Adipose tissue (tissue), 3 donors: ENCODE measurements around the gene SH3RF3. TPM values are rescaled to one million over a fixed set of nuclear protein-coding genes. Genes with fewer than 3 reads are reported as not detected.

ENCODE experiments used
- H3K27ac ChIP-seq: one replicate; pipeline ENCODE4 v1.5.1; 2013; ENCODE audit warnings: low read depth, low read length
- WGBS, 3 donors: extraction: QIAGEN DNeasy Blood & Tissue Kit; methylation state at CpG; one replicate each; pipeline ENCODE4 v1.1.7; 2013; 5-methylcytosine and 5-hydroxymethylcytosine counted together
- polyA plus RNA-seq, 3 donors: library from polyadenylated mRNA; stranded (reverse); fragments of 200-250 nt; gene quantifications; one replicate each; pipeline ENCODE4 v1.2.3, GENCODE V29; 2013
- donor health status: healthy with polysubstance abuse.
- donor health status: Bipolar disorder and iron deficiency.
- donor health status: healthy.

Gene SH3RF3
- polyA plus RNA-seq, 3 donors: 1.2 to 6.5 (median 5.4) TPM

DNA sequence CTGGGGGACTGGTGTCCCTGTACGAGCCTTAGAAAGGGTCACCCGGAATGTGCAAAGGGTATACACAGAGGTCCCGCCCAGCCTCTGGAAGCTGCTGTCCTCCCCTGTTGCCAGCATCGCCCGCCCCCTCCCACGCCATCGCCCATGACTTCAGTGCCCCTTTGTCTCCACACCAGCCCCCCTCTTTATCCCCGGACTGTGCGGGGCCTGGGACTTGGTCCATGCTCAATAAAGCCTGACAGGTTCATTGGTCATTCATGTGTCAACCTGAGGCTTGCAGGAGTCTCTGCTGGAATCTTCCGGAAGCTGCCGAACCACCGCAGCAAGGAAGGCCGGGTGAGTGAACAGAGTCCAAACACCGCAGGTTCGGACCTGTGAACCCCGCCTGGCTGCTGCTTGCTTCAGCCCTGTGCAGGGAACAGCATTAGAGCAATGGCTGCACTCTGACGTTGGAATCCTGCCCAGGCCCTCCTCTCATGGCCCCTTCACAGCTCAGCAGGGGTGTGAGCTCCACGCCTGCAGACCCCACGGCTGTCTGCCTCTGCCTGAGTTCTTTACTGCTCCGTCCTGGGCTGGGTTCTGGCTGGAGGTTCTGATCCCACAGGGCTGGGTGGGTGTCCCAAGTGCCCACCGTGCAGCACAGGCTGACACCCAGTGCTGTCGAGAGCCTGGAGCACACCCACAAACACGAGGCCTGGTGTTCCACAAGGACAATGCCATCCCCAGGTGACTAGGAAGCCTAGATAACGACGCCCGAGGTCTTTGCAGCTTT lies 388.3 kb downstream of the SH3RF3 start:
- 84 to 91% (median 90%) methylated on average over 26 of the region's 26 CpGs for WGBS, 3 donors

DNA sequence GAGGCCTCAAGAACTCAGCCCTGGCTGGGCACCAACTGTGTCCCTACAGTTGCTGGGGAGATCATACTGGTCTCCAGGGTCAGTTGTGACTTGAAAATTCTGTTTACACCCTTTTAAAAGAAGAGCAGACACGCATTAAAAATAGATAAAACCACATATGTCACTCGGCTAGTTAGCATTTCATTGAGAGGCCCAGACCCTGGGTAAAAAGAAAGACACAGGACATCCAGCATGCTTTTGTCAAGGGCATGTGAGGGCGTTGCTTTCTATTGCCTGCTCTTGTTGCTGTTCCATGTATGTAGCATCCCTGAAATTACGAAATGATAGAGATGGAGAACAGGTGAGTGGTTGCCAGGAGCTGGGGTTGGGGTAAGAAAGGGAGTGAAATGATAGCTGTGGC lies 390.5 kb downstream of the SH3RF3 start:
- WGBS, 3 donors: 81 to 93% (median 91%) methylated on average over 4 of the region's 4 CpGs
- H3K27ac ChIP-seq: no peak overlapping the region

More for the DNA sequence above, 388.3 kb downstream of the SH3RF3 start:
- H3K27ac ChIP-seq: no peak overlapping the region

DNA sequence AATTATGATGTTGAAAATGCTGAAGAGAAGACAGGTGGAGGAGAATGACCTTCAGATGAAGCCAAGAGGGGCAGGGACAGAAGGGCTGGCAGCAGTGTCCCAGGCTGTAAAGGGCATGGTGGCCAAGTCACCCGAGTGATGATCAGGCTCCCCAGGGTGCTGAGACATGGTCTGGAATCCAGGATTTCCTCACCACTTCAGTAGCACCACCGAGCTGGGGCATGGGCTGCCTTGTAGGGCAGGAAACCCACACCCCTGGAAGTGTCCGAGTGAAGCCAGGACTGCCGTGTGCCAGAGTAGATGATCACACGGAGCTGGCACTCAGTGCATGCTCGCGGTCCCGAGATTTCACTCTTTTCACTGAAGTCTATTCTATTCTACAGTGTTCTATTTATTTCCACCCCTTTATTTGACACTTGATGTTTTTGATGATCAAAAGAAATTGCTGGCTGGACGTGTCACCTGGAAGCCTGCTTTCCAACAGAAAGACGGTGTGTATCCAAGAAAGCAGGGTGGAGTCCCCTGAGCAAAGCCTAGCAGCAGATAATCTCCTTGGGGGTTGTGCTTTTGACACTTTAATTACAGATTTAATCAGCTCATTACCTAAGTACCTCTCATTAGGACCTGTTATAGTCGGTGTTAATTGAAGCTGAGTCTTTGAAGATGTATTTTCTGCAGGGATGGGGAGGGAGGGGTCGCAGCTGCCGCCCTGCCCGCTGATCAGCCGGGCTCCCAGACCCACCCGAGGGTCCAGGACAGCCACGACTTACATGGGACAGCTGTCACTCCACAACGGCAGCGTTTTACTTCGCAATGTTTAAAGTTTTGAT lies 392.4 kb downstream of the SH3RF3 start:
- H3K27ac ChIP-seq: no peak overlapping the region
- 61 to 73% (median 72%) methylated on average over 20 of the region's 20 CpGs for WGBS, 3 donors

DNA sequence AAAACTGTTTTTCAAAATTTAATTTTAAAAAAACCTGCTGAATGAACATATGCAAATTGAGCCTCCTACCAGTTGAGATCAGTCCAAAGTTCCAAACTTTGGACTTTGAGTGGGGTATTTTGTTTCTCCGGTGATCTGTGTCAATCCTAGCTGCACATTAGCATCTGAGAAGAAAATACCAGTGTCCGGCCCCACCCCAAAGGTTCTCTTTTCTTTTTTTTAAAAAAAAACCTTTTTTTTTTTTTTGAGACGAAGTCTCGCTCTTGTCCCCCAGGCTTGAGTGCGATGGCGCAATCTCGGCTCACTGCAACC lies 393.0 kb downstream of the SH3RF3 start:
- no peak overlapping the region for H3K27ac ChIP-seq
- 86 to 89% (median 88%) methylated on average over 7 of the region's 7 CpGs for WGBS, 3 donors

DNA sequence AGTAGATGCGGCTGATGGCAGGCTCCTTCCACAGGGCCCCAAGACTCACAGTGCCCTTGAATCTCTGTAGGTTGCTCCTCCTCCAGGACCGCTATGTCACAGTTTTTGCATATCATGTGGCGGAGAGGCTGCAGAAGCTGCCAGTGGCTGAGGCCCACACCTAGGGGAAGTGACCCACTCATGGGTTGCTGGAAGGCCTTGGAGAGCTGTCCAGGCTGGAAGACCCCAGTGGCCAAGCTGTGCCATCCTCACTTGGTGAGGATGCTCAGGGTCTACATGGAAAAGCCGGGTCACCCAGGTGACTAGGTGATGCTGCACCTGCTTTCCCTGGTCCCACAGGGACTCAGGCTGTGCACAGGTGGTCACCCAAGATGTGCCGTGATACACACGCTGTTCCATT lies 394.1 kb downstream of the SH3RF3 start:
- 77 to 82% (median 78%) methylated on average over 6 of the region's 6 CpGs for WGBS, 3 donors
- H3K27ac ChIP-seq: no peak overlapping the region

DNA sequence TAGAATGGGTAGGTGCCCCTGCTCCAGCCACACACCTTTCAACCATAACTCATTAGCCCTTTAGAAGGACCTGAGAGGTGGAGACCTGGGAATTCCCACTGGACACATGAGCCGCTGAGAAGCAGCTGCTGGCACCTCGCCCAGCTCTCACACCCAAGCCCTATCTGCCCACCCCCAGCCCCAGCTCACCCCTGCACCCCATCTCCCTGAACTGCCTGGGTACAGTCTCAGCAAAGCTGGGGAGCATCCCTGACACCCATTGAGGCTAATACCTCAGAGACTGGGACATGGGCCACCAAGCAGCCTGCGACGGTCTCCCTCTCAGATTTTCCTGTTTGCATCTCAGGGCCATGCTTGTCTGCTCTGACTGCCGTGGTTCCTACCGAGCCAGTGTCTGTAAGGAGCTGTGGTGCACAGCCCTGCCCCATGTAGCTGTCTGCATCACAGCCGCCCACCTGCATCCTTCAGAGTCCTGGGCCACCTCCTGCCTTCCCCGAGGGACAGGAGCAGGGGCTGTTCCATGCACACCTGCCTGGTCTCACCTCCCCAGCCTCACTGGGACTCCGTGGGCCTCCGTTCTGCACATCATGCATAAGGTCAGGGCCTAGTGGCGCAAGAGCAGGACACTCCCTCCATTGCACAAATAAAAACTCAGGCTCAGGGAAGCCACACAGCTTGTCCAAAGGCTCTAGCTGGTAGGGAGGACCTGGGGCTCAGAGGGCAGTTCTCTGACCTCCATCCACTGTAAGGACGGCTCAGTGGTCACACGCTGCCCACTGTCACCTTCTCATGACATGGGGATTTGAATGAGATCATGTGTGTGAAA lies 394.7 kb downstream of the SH3RF3 start:
- WGBS, 3 donors: 73 to 83% (median 82%) methylated on average over 13 of the region's 13 CpGs
- no peak overlapping the region for H3K27ac ChIP-seq

DNA sequence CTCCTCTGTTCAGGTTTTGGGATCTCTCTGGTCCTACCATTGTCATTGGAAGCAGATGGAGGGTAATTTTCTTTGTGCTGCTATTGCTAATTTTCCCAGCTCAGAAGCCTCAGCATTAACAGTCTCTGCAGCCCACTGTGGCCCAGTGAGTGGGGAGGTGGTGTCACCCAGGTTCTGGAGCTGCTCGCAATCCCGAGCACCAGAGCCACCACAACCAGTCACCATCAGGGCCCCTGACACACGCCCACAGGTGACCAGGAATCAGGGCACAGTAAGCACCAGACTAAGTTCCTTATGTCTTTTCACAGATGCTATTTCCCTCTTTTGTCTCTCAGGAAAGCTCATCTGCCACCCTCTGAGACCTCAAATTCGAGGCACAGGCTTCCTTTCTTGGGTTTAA lies 396.8 kb downstream of the SH3RF3 start:
- WGBS, 3 donors: 71 to 78% (median 74%) methylated on average over 4 of the region's 4 CpGs

DNA sequence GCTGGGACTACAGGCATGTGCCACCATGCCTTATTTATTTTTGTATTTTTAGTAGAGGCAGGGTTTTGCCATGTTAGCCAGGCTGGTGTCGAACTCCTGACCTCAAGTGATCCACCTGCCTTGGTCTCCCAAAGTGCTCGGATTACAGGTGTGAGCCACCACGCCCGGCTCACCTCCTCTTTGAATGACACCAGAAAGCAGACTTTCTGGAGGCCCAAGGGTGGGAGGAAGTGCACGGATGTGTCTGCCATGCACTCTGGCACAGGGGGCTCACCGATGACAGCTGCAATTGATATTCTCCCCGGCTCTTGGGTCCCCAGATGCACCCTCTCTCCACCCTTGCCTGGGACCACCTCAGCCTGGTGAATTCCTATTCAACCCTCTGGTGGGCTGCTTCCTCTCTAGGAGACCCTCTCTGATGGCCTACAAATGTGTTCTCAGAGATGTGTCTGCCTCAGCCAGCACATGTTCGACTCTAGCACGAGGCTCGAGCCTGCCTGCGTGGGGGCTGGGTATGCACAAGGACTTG lies 397.5 kb downstream of the SH3RF3 start:
- no peak overlapping the region for H3K27ac ChIP-seq
- WGBS, 3 donors: 83 to 96% (median 91%) methylated on average over 11 of the region's 11 CpGs

More for the DNA sequence above, 396.8 kb downstream of the SH3RF3 start:
- H3K27ac ChIP-seq: no peak overlapping the region

DNA sequence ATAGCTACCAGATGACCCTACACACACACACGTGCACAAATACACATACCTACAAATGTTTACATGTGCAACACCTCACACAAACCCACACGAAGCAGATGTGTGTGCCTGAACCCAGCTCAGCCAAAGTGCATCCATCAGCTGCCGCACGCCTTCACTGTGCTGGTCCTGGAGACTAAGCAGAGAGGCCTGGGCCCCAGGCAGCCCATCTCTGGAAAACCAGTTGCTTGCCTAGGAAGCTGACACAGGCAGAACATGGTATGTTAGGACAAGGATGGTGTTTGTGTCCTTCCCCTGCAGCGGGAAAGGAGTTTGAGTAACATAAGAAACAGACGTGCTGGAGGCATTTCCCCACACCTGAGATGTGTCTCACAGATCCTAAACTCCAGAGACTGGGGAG lies 398.1 kb downstream of the SH3RF3 start:
- 85 to 93% (median 91%) methylated on average over 6 of the region's 6 CpGs for WGBS, 3 donors
- no peak overlapping the region for H3K27ac ChIP-seq

DNA sequence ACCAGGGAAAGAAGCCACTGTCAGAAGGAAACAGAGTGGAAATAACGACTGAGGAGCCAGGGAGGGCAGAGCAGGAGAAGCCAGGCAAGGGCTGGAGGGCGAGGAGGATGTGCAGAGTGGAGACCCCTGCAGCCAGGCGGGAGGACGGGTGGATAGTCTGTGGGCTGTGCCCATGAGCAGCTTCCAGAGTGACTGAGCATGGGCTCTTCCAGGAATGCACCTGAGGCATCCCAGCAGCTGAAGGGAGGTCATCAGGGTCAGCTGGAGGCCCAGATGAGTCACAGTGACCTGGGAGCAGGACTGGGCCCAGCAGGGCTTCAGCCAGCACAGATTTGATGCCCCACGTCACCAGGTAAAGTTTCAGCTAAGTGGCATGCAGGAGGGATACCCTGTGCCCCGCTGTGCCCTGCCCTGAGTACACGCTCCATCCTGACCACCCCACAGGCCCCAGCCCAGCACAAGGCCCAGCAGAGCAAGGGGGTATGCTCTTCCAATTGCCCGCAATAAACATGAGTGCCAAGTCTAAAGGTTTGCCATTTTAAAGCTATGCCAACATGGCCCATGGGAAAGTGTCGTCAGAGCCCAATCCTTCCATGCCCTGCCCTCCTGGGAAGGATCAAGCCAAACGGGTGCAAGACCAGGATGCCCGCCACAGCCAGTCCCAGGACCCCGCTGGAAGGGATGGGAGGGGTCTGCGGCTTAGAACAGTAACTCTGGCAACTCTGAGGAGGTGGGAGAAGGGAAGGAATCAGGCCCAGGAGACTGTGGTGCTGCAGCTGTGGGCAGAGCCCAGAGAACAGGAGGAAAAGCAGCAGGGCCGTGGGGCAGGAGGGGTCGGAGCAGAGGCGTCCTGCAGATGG lies 399.1 kb downstream of the SH3RF3 start:
- WGBS, 3 donors: 87 to 91% (median 91%) methylated on average over 16 of the region's 16 CpGs
- H3K27ac ChIP-seq: no peak overlapping the region

DNA sequence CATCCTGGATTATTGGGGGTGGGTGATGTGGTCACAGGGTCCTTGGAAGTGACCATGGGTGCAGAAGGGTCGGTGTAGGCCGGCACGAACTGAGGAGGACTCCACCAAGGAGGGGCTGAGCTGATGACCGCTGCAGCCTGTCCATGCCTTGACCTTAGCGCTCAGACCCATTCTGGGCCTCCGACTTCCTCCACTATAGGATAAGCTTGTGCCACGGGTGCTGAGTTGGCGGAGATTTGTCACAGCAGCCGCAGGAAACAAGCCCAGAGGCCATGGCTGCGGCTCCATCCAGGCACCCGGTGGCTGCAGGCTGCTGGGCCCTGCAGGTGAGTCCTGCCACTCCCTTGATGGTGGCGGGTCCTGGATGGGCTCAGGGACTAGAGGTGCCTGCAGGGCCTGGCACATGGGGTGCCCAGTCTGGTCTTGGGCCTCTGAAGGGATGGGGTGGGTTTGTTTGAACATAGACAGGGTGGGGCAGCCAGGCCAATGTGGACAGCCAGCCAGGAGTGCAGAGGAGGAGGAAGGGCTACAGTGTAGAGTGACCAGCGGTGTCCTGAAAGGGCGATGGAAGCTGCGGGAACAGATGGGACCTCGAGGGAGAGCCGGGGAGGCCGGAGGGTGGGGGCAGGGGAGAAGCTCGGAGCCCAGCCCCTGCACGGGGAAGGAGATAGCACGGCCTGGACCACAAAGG lies 400.0 kb downstream of the SH3RF3 start:
- 88 to 91% (median 91%) methylated on average over 21 of the region's 21 CpGs for WGBS, 3 donors
- H3K27ac ChIP-seq: no peak overlapping the region

DNA sequence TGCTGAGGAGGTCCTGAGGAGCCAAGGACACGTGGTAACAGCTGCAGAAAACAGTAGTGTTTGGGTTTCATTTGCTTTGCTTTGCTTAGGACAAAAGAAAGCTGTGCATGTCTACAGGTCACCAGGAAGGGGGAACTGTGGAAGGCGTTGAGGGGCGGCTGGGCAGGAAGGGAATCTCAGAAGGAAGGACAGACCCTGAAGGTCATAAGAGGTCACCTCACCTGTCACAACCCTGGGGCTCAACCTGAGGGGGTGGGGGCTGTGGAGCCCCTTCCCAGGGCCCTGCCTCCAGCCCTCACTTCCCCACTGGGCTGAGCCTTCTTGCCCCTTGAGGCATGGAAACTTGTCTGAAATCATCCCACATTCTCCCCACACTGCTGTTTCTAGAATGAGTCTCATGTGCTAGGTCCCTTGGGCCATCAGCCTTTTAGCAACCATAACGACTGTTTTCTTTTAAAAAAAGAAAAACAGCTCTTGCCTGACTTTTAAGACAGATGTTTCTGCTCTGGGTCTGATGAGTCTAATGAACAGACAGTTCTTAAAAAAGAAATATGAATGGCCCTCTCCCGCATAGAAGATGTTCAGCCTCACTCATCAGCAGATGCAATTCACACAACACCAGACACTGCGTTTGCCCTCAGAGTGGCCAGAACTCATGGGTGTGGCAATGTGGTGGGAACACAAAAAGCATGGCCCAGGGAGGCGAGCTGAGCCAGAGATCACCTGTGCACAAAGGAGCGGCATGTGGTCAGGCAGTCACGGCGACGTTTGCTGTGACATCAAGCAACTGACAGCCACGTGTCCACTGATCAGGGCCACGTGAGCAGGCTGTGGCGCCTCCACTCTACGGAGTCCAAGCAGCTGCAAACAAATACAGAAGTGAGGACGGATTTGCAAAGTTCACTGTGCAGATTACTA lies 400.8 kb downstream of the SH3RF3 start:
- H3K27ac ChIP-seq: no peak overlapping the region
- 74 to 86% (median 81%) methylated on average over 16 of the region's 16 CpGs for WGBS, 3 donors

DNA sequence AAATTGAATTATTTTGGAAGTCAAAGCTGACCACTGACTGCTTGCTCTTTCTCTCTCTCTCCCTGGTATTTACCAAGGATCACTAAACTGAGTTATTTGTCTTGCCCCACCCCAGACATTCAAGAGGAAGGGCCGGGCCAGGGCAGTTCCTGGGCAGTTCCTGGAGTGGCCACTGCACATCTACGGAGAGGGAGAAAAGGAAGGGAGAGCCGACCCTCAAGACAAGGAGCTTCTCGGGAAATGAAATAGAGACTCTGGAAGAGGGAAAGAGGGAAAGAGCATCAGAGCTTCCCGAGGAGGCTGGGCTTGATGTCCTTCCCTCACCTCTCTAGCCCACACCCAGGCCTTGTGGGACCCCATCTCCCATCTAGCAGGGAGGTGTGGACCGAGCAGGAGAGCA lies 401.7 kb downstream of the SH3RF3 start:
- 64 to 83% (median 68%) methylated on average over 6 of the region's 6 CpGs for WGBS, 3 donors
- H3K27ac ChIP-seq: no peak overlapping the region

DNA sequence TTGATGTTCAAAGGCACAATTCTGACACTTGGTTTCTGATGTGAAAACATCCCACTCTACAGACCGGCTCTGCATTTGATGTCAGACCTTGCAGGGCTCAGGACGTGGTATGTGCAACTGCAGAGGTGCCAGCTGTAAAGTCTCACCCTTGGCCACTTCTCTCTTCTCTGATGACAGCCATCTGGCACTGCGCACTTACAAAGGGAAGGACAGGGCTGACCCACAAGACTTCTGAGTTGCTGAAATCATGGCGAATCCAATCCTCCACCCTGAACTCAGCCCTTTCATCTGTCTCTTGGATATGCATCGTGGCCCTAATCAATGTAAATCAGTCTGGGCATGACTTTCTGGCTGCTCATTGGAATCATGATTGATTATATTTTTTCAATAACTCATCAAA lies 402.2 kb downstream of the SH3RF3 start:
- WGBS, 3 donors: 82 to 86% (median 86%) methylated on average over 5 of the region's 5 CpGs
- H3K27ac ChIP-seq: no peak overlapping the region

DNA sequence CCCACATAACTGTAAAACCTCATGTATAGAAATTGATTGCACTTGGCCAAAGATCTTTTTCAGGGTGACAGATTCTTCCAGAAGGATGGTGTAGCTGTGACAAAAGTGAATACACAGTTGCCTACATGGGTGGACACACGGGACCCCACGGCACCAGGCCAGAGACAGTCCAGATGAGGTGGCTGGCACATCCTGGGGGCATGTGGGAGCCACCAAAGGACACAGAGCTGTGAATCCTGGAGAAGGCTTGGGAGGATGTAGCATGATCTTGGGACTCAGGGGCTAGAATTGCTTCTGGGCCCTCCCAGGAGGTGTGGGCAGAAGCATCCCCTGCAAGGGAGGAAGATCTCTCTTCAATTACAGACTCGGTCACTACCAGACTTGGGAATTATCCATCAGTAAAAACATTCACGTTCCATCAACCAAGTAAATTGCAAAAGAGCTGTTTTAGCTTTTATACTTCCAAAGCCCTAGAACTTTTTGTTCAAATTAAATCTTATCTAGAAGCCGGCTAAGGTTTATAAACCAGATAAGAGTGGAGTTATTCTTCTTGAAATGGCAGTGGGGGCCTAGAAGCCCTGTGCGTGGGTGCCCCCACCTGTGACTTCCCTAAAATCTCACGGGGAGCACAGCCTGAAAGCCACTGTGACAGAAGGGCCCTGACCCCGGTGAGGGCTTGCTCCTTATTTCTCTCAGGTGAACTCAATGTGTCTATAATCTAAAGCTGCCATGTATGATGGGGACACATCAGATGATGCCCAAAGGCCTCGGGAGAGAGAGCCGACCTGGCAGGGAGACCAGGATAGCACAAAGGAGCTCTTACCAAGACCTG lies 403.1 kb downstream of the SH3RF3 start:
- H3K27ac ChIP-seq: no peak overlapping the region
- WGBS, 3 donors: 89 to 90% (median 90%) methylated on average over 10 of the region's 10 CpGs

DNA sequence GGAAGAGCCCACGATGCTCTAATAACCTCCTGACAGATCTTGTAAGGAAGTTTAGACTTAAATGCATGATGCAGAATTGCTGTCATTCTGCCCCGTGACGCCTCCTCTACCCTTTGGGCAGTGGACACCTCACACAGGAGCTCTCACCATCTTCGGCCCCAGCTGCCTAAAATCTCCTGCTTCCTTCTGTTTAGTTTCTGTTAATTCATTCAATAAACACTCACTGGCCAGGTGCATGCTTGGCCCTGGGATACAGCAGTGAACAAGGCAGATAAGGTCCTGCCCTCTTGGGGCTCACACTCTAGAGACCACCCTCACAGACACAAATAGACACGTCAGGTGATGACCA lies 403.7 kb downstream of the SH3RF3 start:
- WGBS, 3 donors: 89 to 92% (median 91%) methylated on average over 5 of the region's 5 CpGs
- H3K27ac ChIP-seq: no peak overlapping the region
